HepG2 (cell line): ENCODE measurements around the gene COL27A1. TPM values are rescaled to one million over a fixed set of nuclear protein-coding genes. Genes with fewer than 3 reads are reported as not detected.
A peak's percentile ranks its signal among the peaks of the same experiment; 100 is the strongest.

Source experiments
- ATAC-seq: fragments of 200-7000 bp; cut with Tn5 transposase; 3 replicates; pipeline ENCODE4 v1.9.1; 2020; ENCODE audit warnings: mild to moderate bottlenecking, moderate library complexity
- BruUV-seq: library from RNA; stranded (reverse); fragments of 400-500 nt; replicated peaks from 2 replicates; lab custom pipeline; 2021; lab: Mats Ljungman, UMichigan
- CTCF ChIA-PET: fragments of 300-600 bp; formaldehyde crosslinking; extraction: SDS; loops from one replicate; lab custom pipeline; 2021; ENCODE audit warnings: low total read pairs, inconsistent platforms, low intra/inter-chr PET ratio; lab: Yijun Ruan, JAX
- POLR2A ChIA-PET: fragments of 350-600 bp; sonication (Branson Sonifier 250); formaldehyde crosslinking; loops from one replicate; lab custom pipeline; 2020; ENCODE audit warnings: antibody characterized with exemption, inconsistent platforms; lab: Yijun Ruan, JAX
- DNase-seq: peaks from one replicate; pipeline ENCODE4 v3.0.0-alpha.2; 2015; ENCODE audit warnings: low spot score
- FAIRE-seq: peaks from 3 replicates; lab custom pipeline; 2011; peaks lifted over from hg19 to GRCh38; lab: Jason Lieb, UNC
- H2AFZ ChIP-seq: one replicate; pipeline ENCODE4 v1.6.1; 2011; ENCODE audit warnings: low read length, inconsistent platforms
- H3K27ac ChIP-seq: fragments of 300-600 bp; 3 replicates; pipeline ENCODE4 v1.8.0; 2011; ENCODE audit warnings: mixed run types, mild to moderate bottlenecking, mixed read lengths, low read length, inconsistent platforms; ENCODE audit not compliant: insufficient read depth; ENCODE audit errors: extremely low read length
- H3K27me3 ChIP-seq, 2 experiments: fragments of 200-600 bp in 1 of 2; 2 replicates in 1 of 2; 3 replicates in 1 of 2; pipeline versions ENCODE4 v1.6.0 to v1.8.0; 2011; ENCODE audit warnings: low read length in 2 of 2, mild to moderate bottlenecking in 2 of 2, moderate library complexity in 2 of 2, inconsistent platforms in 1 of 2; ENCODE audit not compliant: insufficient read depth in 2 of 2, control insufficient read depth in 1 of 2
- H3K36me3 ChIP-seq, 2 experiments: fragments of 200-600 bp in 1 of 2; replicated peaks in 1 of 2; 2 replicates in 1 of 2; 3 replicates in 1 of 2; pipeline versions ENCODE4 v1.5.1 to v1.8.0; 2011; ENCODE audit warnings: low read length in 2 of 2, inconsistent platforms in 1 of 2; ENCODE audit not compliant: insufficient read depth in 2 of 2, control insufficient read depth in 1 of 2
- H3K4me1 ChIP-seq: 2 replicates; pipeline ENCODE4 v1.5.1; 2012; ENCODE audit warnings: low read length, inconsistent platforms; ENCODE audit not compliant: insufficient read depth
- H3K4me2 ChIP-seq: 2 replicates; pipeline ENCODE4 v1.6.0; 2011; ENCODE audit warnings: low read depth, low read length, inconsistent platforms
- H3K4me3 ChIP-seq, 3 experiments: fragments of 200-600 bp in 1 of 3; sonication (generic), shearing (Covaris generic) in 1 of 3; replicated peaks in 1 of 3; 2 replicates each; pipeline ENCODE4 v1.5.1; 2011 to 2016; ENCODE audit warnings: low read length in 3 of 3, inconsistent platforms in 2 of 3, low read depth in 2 of 3, mild to moderate bottlenecking in 2 of 3, control low read depth in 1 of 3, mixed read lengths in 1 of 3; ENCODE audit not compliant: insufficient read depth in 1 of 3
- H3K79me2 ChIP-seq: one replicate; pipeline ENCODE4 v1.6.1; 2011; ENCODE audit warnings: low read length, inconsistent platforms; ENCODE audit not compliant: insufficient read depth
- H3K9ac ChIP-seq: 2 replicates; pipeline ENCODE4 v1.6.0; 2011; ENCODE audit warnings: mild to moderate bottlenecking, low read depth, low read length, inconsistent platforms; ENCODE audit not compliant: insufficient read depth
- H3K9me3 ChIP-seq: 2 replicates; pipeline ENCODE4 v1.5.1; 2012; ENCODE audit warnings: mild to moderate bottlenecking, low read length
- H4K20me1 ChIP-seq: 2 replicates; pipeline ENCODE4 v1.6.0; 2011; ENCODE audit warnings: inconsistent platforms, mild to moderate bottlenecking, low read length, moderate library complexity; ENCODE audit not compliant: insufficient read depth
- ARID4A ChIP-seq: sonication (generic); formaldehyde crosslinking; IDR thresholded peaks from 2 replicates; pipeline ENCODE4 v1.5.0; 2020; ENCODE audit warnings: mild to moderate bottlenecking, missing genetic modification reagents, borderline replicate concordance
- GMEB1 ChIP-seq: sonication (generic); formaldehyde crosslinking; IDR thresholded peaks from 2 replicates; pipeline ENCODE4 v1.5.1; 2020; ENCODE audit warnings: missing genetic modification reagents, mild to moderate bottlenecking, borderline replicate concordance
- JUN ChIP-seq: sonication (generic); formaldehyde crosslinking; IDR thresholded peaks from 2 replicates; pipeline ENCODE4 v1.4.0; 2020; ENCODE audit warnings: mild to moderate bottlenecking, missing genetic modification reagents
- MBD4 ChIP-seq: IDR thresholded peaks from 2 replicates; pipeline ENCODE4 v1.6.1; 2012; ENCODE audit warnings: low read length, inconsistent platforms, borderline replicate concordance
- SMYD3 ChIP-seq: sonication (generic); formaldehyde crosslinking; IDR thresholded peaks from 2 replicates; pipeline ENCODE4 v1.8.1; 2023; ENCODE audit warnings: mild to moderate bottlenecking, missing genetic modification reagents
- SNAPC5 ChIP-seq: sonication (generic); formaldehyde crosslinking; IDR thresholded peaks from 2 replicates; pipeline ENCODE4 v1.8.1; 2023; ENCODE audit warnings: mild to moderate bottlenecking, missing genetic modification reagents, borderline replicate concordance
- SRSF4 ChIP-seq: fragments of 200-400 bp; formaldehyde crosslinking; IDR thresholded peaks from one replicate; pipeline ENCODE4 v1.6.1; 2018; ENCODE audit warnings: mild to moderate bottlenecking, low read depth, low read length, moderate library complexity; ENCODE audit not compliant: poor library complexity, severe bottlenecking
- TCF12 ChIP-seq, 2 experiments: fragments of 450-650 bp in 1 of 2; sonication (generic) in 1 of 2; formaldehyde crosslinking in 1 of 2; IDR thresholded peaks; 2 replicates each; pipeline versions ENCODE4 v1.6.1 to v1.8.0; 2017 to 2022; ENCODE audit warnings: antibody characterized with exemption in 1 of 2, mild to moderate bottlenecking in 1 of 2, missing genetic modification reagents in 1 of 2, moderate library complexity in 1 of 2
- TFAP4 ChIP-seq: sonication (generic); IDR thresholded peaks from 2 replicates; pipeline ENCODE4 v1.6.1; 2016; ENCODE audit warnings: low read depth, borderline replicate concordance
- TFDP1 ChIP-seq: IDR thresholded peaks from 2 replicates; pipeline ENCODE4 v1.6.1; 2016; ENCODE audit warnings: missing compliant biosample characterization, missing genetic modification reagents, borderline replicate concordance
- ZGPAT ChIP-seq: IDR thresholded peaks from 2 replicates; pipeline ENCODE4 v1.6.1; 2016; ENCODE audit warnings: mild to moderate bottlenecking
- ZMAT3 ChIP-seq: sonication (generic); formaldehyde crosslinking; conservative IDR thresholded peaks from 2 replicates; pipeline ENCODE4 v1.7.0; 2021; ENCODE audit warnings: missing genetic modification reagents
- WGBS: methylation state at CpG from one replicate; pipeline ENCODE4 v1.1.6; 2017; ENCODE audit warnings: low lambda C conversion rate; 5-methylcytosine and 5-hydroxymethylcytosine counted together
- in situ Hi-C: cut with HindIII; loops from 2 replicates; pipeline ENCODE4 v1.10.0; 2017; ENCODE audit warnings: low pct_unique_long_range_greater_than_20kb; ENCODE audit not compliant: extremely low pct_ligation_motif_present
- intact Hi-C: fragments of 100-400 bp; cut with micrococcal nuclease; formaldehyde crosslinking; loops from one replicate; pipeline ENCODE4 v1.10.0; 2022; ENCODE audit not compliant: unreplicated experiment
- polyA plus RNA-seq, 8 experiments: library from polyadenylated mRNA; depleted of rRNA in 3 of 8; stranded (reverse) in 7 of 8; unstranded in 1 of 8; fragments of >200 nt; fragmentation: Illumina TruSeq in 4 of 8; extraction: Trizol in 4 of 8; gene quantifications; 2 replicates each; pipeline versions ENCODE4 v1.2.1 to v1.2.3, GENCODE V29; 2011 to 2016; ENCODE audit warnings: low read depth in 4 of 8, missing spikeins in 1 of 8, mixed read lengths in 1 of 8; ENCODE audit not compliant: insufficient read depth in 1 of 8
- total RNA-seq, 5 experiments: library from RNA; depleted of rRNA; stranded (reverse); fragments of >200 nt; fragmentation: Illumina TruSeq; extraction: Trizol; gene quantifications; 2 replicates each; pipeline ENCODE4 v1.2.3, GENCODE V29; 2016; ENCODE audit warnings: low read depth in 1 of 5

The COL27A1 gene
- total and polyA plus RNA-seq, 2 of the 13 experiments (the other 11 are each of a cell fraction or from before 2014, with no cell fraction given), result 71.3 to 89.1 TPM

- peak; percentile 71 for ATAC-seq
- TF ChIP-seq ZMAT3, result no peak
- peak; percentile 70 for TF ChIP-seq ARID4A (CRISPR knock-in tag)
- peak; percentile 32; the same call in 1 of the 2 replicates for TF ChIP-seq TFDP1 (CRISPR knock-in tag)
- no peak for TF ChIP-seq SMYD3
- no peak for TF ChIP-seq MBD4
- no peak for TF ChIP-seq SRSF4
- no peak for TF ChIP-seq JUN (CRISPR knock-in tag)
- no peak for TF ChIP-seq TCF12 (IDR thresholded peaks at IDR 0.05)
- no peak for TF ChIP-seq TCF12 (CRISPR knock-in tag; IDR thresholded peaks at IDR 0.05)
- TF ChIP-seq TFAP4, result peak; percentile 68; the same call in 1 of the 2 replicates
- no peak for TF ChIP-seq GMEB1 (CRISPR knock-in tag)
- no peak for TF ChIP-seq SNAPC5 (CRISPR knock-in tag)
- peak; percentile 37; the same call in 1 of the 2 replicates for TF ChIP-seq ZGPAT (CRISPR knock-in tag)
These were observed 8.2 kb downstream of the COL27A1 start for GRCh38 chr9:114163517-114163951.

More at GRCh38 chr9:114163517-114163951, 8.2 kb downstream of the COL27A1 start:
- BruUV-seq, result no TSS peak
- in situ Hi-C loops, result no loop called here
- Histone ChIP-seq H3K9me3 (no peaks in the 10 kb centered on the region), H3K27ac (peak overlapping the region; percentile 35), H3K4me3 (no peak overlapping the region), H4K20me1 (peaks cover 50% of the 10 kb centered on the region), H3K9ac (no peak overlapping the region), H3K36me3 (peaks cover 26 to 61% of the 10 kb centered on the region in 2 experiments), H3K27me3 (no peaks in the 10 kb centered on the region), H3K4me2 (peak overlapping the region; percentile 36), H3K4me1 (peaks cover 60% of the 10 kb centered on the region), H2AFZ (no peak overlapping the region), H3K79me2 (peaks cover 80% of the 10 kb centered on the region)
- no peak for FAIRE-seq
- ChIA-PET POLR2A (interaction anchor here (0.5 to 13.2 kb wide), 4 partner anchors 10 to 55 kb away, joined by 3 to 252 read pairs (median 6); no protein-coding TSS in a partner anchor), CTCF (no interaction called here)
- DNase-seq, result peak; percentile 45
- 62% methylated on average over 5 of the region's 13 CpGs for WGBS
- intact Hi-C loops, result no loop called here
